NK-92 (cell line): ENCODE results near the gene KCND1.

Experiments used
- DNase-seq: peaks from one replicate; lab custom pipeline; 2025; ENCODE audit not compliant: unreplicated experiment; lab: John Stamatoyannopoulos, UW

The KCND1 gene

GRCh38 chrX:48938721-48939425 is 32.8 kb downstream of the KCND1 start:
- DNase-seq, result peak; percentile 2

- DNase-seq, result peak; percentile 22
These were observed 34.4 kb downstream of the KCND1 start for GRCh38 chrX:48937054-48937907.

- no peak for DNase-seq
These were observed 35.1 kb downstream of the KCND1 start for GRCh38 chrX:48936429-48937053.

- no peak for DNase-seq
These were observed 36.4 kb downstream of the KCND1 start for GRCh38 chrX:48935301-48935670.

- no peak for DNase-seq
These were observed 36.9 kb downstream of the KCND1 start for GRCh38 chrX:48934581-48935300.

GRCh38 chrX:48933757-48934156 is 37.9 kb downstream of the KCND1 start:
- no peak for DNase-seq

- DNase-seq, result no peak
These were observed 43.8 kb downstream of the KCND1 start for GRCh38 chrX:48927736-48928382.

GRCh38 chrX:48927123-48927522 is 44.5 kb downstream of the KCND1 start:
- DNase-seq, result no peak

- no peak for DNase-seq
These were observed 47.4 kb downstream of the KCND1 start for GRCh38 chrX:48924270-48924669.

GRCh38 chrX:48923771-48924170 is 47.9 kb downstream of the KCND1 start:
- DNase-seq, result no peak

- no peak for DNase-seq
These were observed 50.9 kb downstream of the KCND1 start for GRCh38 chrX:48920718-48921104.

- no peak for DNase-seq
These were observed 51.5 kb downstream of the KCND1 start for GRCh38 chrX:48919947-48920717.

GRCh38 chrX:48919360-48919841 is 52.2 kb downstream of the KCND1 start:
- DNase-seq, result no peak

GRCh38 chrX:48918643-48919340 is 52.9 kb downstream of the KCND1 start, which contains the start of gene PIM2:
PIM2 (minus strand) TSS chrX:48919024; CDS start chrX:48918834, 190 bp downstream.
- DNase-seq, result peak; percentile 45

GRCh38 chrX:48918301-48918642 is 53.4 kb downstream of the KCND1 start:
- no peak for DNase-seq

- peak; percentile 40 for DNase-seq
These were observed 54.3 kb downstream of the KCND1 start for GRCh38 chrX:48917139-48918001.

GRCh38 chrX:48914593-48915493 is 56.8 kb downstream of the KCND1 start:
- DNase-seq, result no peak
